IPS-18c (cell line): Measurements from ENCODE around the gene MACO1.

ENCODE experiments used
- H3K4me3 ChIP-seq: 2 replicates; pipeline ENCODE4 v1.7.0; 2013; ENCODE audit warnings: low read depth, mild to moderate bottlenecking, low read length, moderate library complexity; ENCODE audit not compliant: insufficient read depth
- H3K9me3 ChIP-seq: one replicate; pipeline ENCODE4 v1.6.1; 2013; ENCODE audit warnings: mild to moderate bottlenecking, low read length, moderate library complexity; ENCODE audit not compliant: control insufficient read depth, insufficient read depth

The MACO1 gene

GRCh38 chr1:25525361-25525688 is 94.6 kb downstream of the MACO1 start:
- Histone ChIP-seq H3K4me3 (no peak overlapping the region), H3K9me3 (no peaks in the 10 kb centered on the region)

- Histone ChIP-seq H3K4me3 (no peak overlapping the region), H3K9me3 (no peaks in the 10 kb centered on the region)
Measured at GRCh38 chr1:25526753-25527152, 96.1 kb downstream of the MACO1 start.

GRCh38 chr1:25527226-25527846 is 96.6 kb downstream of the MACO1 start:
- H3K4me3 ChIP-seq = no peak overlapping the region

GRCh38 chr1:25527946-25528595 is 97.4 kb downstream of the MACO1 start:
- Histone ChIP-seq H3K9me3 (no peaks in the 10 kb centered on the region), H3K4me3 (no peak overlapping the region)

More at GRCh38 chr1:25527226-25527846, 96.6 kb downstream of the MACO1 start:
- no peaks in the 10 kb centered on the region for H3K9me3 ChIP-seq

GRCh38 chr1:25528881-25529517 is 98.3 kb downstream of the MACO1 start:
- Histone ChIP-seq H3K9me3 (no peaks in the 10 kb centered on the region), H3K4me3 (no peak overlapping the region)

GRCh38 chr1:25529518-25530185 is 99.0 kb downstream of the MACO1 start:
- Histone ChIP-seq H3K9me3 (no peaks in the 10 kb centered on the region), H3K4me3 (no peak overlapping the region)

- no peaks in the 10 kb centered on the region for H3K9me3 ChIP-seq
- no peak overlapping the region for H3K4me3 ChIP-seq
Measured at GRCh38 chr1:25530186-25531081, 99.7 kb downstream of the MACO1 start.

GRCh38 chr1:25531082-25531461 is 100.4 kb downstream of the MACO1 start:
- Histone ChIP-seq H3K9me3 (no peaks in the 10 kb centered on the region), H3K4me3 (no peak overlapping the region)

- Histone ChIP-seq H3K9me3 (no peaks in the 10 kb centered on the region), H3K4me3 (no peak overlapping the region)
Measured at GRCh38 chr1:25532970-25533369, 102.3 kb downstream of the MACO1 start.

GRCh38 chr1:25533775-25534409 is 103.2 kb downstream of the MACO1 start:
- no peak overlapping the region for H3K4me3 ChIP-seq

GRCh38 chr1:25534410-25534788 is 103.7 kb downstream of the MACO1 start:
- no peak overlapping the region for H3K4me3 ChIP-seq
- H3K9me3 ChIP-seq = no peaks in the 10 kb centered on the region

More at GRCh38 chr1:25533775-25534409, 103.2 kb downstream of the MACO1 start:
- H3K9me3 ChIP-seq = no peaks in the 10 kb centered on the region

- Histone ChIP-seq H3K9me3 (no peaks in the 10 kb centered on the region), H3K4me3 (no peak overlapping the region)
Measured at GRCh38 chr1:25536124-25536523, 105.4 kb downstream of the MACO1 start.

- Histone ChIP-seq H3K4me3 (no peak overlapping the region), H3K9me3 (no peaks in the 10 kb centered on the region)
Measured at GRCh38 chr1:25537153-25537831, 106.6 kb downstream of the MACO1 start.

- Histone ChIP-seq H3K9me3 (no peaks in the 10 kb centered on the region), H3K4me3 (no peak overlapping the region)
Measured at GRCh38 chr1:25538191-25538767, 107.6 kb downstream of the MACO1 start.

GRCh38 chr1:25540750-25541342 is 110.1 kb downstream of the MACO1 start:
- Histone ChIP-seq H3K4me3 (no peak overlapping the region), H3K9me3 (no peaks in the 10 kb centered on the region)

- Histone ChIP-seq H3K9me3 (no peaks in the 10 kb centered on the region), H3K4me3 (no peak overlapping the region)
Measured at GRCh38 chr1:25541425-25541824, 110.7 kb downstream of the MACO1 start.
